GM12875 (cell line): ENCODE measurements around the gene HOXB7.

Experiments
- H3K4me3 ChIP-seq: one replicate; pipeline ENCODE4 v1.5.1; 2011; ENCODE audit warnings: low read depth, low read length, control low read depth
- CTCF ChIP-seq: IDR thresholded peaks from 2 replicates; pipeline ENCODE4 v1.5.1; 2011; ENCODE audit warnings: low read depth, mild to moderate bottlenecking, control low read depth, inconsistent platforms, low read length, moderate library complexity, borderline replicate concordance; ENCODE audit not compliant: insufficient read depth

Gene HOXB7

GRCh38 chr17:48604770-48605329 lies 6.0 kb downstream of the HOXB7 start, which contains the start of gene HOXB6:
HOXB6 (minus strand) TSS chr17:48604986; CDS start chr17:48598150, 6,836 bp downstream.
- no peak within 1 kb of the TSS for H3K4me3 ChIP-seq
- TF ChIP-seq CTCF, result no peak

- H3K4me3 ChIP-seq, result no peak overlapping the region
- no peak for TF ChIP-seq CTCF
Measured at GRCh38 chr17:48603959-48604769, 6.7 kb downstream of the HOXB7 start.

GRCh38 chr17:48601539-48602425 lies 9.0 kb downstream of the HOXB7 start:
- H3K4me3 ChIP-seq, result no peak overlapping the region
- TF ChIP-seq CTCF, result no peak

GRCh38 chr17:48601207-48601538 lies 9.6 kb downstream of the HOXB7 start:
- TF ChIP-seq CTCF, result no peak
- no peak overlapping the region for H3K4me3 ChIP-seq

- TF ChIP-seq CTCF, result no peak
- no peak overlapping the region for H3K4me3 ChIP-seq
Measured at GRCh38 chr17:48600244-48601098, 10.3 kb downstream of the HOXB7 start.

- TF ChIP-seq CTCF, result no peak
- H3K4me3 ChIP-seq, result no peak overlapping the region
Measured at GRCh38 chr17:48599354-48599753, 11.5 kb downstream of the HOXB7 start.
